ENCODE data around the gene HCFC1R1.

Gene HCFC1R1

DNA sequence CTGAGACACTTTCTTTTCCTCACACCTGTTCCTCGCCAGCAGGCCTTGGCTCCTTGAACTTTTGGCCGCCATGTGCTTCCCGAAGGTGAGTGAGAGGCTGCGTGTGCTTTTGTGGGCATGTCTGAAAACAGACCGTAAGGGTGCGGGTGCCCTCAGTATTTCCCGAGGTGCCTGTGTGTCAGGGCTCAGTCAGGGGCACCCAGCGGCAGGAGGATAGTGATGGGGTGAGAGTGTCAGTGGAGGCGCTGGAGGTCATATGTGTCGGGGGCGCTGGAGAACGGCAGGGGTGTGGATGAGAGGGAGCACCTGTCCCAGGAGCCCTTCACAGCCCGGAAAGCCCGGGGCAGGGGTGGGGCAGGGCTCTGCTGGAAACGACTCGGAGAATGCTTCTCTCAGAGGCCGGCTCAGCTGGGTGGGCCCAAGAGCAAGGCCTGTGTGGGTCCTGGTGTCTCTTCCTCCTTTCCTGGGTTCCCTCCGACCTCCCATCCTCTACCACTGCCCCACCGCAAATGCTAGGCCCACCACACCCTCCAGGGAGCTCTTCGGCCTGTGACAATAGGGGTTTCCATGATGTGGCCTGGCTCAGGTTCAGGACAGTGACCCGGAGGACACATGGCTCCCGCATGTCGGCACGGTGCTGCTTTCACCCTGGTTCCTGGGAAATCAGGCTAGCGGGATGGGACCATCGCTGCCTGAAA is 42.1 kb upstream of the HCFC1R1 start:
- TF ChIP-seq ZFX (IDR thresholded peaks at IDR 0.05), result no peak
- TF ChIP-seq, protein P1, sequence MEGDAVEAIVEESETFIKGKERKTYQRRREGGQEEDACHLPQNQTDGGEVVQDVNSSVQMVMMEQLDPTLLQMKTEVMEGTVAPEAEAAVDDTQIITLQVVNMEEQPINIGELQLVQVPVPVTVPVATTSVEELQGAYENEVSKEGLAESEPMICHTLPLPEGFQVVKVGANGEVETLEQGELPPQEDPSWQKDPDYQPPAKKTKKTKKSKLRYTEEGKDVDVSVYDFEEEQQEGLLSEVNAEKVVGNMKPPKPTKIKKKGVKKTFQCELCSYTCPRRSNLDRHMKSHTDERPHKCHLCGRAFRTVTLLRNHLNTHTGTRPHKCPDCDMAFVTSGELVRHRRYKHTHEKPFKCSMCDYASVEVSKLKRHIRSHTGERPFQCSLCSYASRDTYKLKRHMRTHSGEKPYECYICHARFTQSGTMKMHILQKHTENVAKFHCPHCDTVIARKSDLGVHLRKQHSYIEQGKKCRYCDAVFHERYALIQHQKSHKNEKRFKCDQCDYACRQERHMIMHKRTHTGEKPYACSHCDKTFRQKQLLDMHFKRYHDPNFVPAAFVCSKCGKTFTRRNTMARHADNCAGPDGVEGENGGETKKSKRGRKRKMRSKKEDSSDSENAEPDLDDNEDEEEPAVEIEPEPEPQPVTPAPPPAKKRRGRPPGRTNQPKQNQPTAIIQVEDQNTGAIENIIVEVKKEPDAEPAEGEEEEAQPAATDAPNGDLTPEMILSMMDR (conservative IDR thresholded peaks at IDR 0.05), result no peak
- no peak overlapping the region for H3K27ac ChIP-seq

DNA sequence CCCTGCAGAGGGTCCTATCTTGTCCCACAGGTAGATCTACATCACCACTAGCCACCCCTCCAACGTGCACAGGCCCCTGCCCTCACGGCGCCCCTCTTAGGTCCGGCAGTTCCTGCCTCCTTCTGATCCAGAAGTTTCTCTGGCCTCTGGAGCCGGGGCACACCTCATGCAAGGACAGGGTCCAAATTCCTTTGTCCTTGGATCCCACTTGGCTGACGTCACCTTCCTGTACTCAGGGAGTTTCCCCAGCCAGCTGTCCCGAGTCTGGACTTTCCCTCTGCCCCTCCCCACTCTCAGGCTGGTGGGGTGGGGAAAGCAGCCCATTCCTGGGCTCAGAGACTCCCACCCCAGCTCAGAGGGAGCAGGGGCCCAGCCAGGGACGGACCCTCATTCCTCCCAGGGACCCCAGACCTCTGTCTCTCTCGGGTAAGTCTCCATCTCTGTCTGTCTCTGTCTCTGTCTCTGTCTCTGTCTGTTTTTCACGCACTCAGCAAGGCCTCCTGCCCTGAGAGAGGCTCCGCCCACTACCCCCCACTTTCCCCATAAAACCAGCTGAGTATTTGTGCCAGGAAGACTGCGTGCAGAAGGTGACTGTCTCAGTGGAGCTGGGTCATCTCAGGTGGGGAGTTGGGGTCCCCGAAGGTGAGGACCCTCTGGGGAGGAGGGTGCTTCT is 41.5 kb upstream of the HCFC1R1 start, which contains the start of gene IL32:
TSS of gene IL32 (plus strand) at position 572 of the 673 bp plus-strand sequence. CDS start 172 bp downstream, outside the sequence.
- H3K27ac ChIP-seq, result no peak within 1 kb of the TSS

DNA sequence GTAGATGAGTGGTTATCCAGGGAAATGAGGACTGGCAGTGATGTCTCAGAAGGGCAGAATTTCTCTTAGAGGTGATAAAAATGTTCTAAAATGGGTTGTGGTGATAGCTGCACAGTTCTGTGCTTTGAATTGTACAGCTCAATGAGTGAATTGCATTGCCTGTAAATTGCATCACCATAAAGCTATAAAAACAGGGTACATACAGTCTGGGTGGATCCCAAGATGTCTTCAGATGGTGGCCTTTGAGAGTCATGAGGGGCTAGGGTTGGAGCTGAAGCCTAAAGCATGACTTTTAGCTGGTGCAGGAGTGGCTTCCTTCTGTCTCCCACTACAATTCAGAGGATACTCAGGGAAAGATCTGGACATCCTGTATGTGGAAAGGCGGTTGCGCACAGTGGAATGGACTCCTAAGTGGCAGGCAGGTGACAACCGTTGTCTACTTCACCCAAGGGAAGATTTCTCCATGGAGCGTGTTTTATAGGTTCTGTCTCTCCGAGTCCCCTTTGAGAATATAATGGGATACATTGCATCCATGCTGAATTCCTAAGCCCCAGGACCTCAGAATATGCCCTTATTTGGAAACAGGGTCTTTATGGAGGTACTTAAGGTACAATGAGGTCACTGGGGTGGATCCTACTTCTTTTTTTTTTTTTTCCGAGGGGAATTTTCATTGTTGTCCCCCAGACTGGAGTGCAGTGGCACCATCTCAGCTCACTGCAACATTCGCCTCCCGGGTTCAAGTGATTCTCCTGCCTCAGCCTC is 40.1 kb upstream of the HCFC1R1 start:
- H3K27ac ChIP-seq, result no peak overlapping the region
- TF ChIP-seq ZFX (IDR thresholded peaks at IDR 0.05), result no peak
- TF ChIP-seq, protein P1 (conservative IDR thresholded peaks at IDR 0.05), result no peak

More for the DNA sequence above, 41.5 kb upstream of the HCFC1R1 start, which contains the start of gene IL32:
- no peak for TF ChIP-seq ZFX (IDR thresholded peaks at IDR 0.05)

DNA sequence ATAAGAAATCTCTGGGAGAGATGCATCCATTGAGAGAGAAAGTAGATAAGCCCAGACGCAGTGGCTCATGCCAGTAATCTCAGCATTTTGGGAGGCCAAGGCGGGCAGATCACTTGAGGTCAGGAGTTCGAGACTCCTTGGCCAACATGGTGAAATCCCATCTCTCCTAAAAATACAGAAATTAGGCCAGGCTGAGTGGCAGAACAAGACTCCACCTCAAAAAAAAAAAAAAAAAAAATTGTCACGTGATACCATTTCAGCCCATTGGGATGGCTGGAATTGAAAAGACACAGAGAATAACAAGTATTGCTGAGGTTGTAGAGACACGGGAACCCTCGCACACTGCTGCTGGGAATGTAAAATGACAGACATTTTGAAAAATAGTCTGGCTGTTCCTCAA is 38.8 kb upstream of the HCFC1R1 start:
- no peak overlapping the region for H3K27ac ChIP-seq
- TF ChIP-seq, protein P1 (conservative IDR thresholded peaks at IDR 0.05), result no peak
- TF ChIP-seq ZFX (IDR thresholded peaks at IDR 0.05), result no peak

DNA sequence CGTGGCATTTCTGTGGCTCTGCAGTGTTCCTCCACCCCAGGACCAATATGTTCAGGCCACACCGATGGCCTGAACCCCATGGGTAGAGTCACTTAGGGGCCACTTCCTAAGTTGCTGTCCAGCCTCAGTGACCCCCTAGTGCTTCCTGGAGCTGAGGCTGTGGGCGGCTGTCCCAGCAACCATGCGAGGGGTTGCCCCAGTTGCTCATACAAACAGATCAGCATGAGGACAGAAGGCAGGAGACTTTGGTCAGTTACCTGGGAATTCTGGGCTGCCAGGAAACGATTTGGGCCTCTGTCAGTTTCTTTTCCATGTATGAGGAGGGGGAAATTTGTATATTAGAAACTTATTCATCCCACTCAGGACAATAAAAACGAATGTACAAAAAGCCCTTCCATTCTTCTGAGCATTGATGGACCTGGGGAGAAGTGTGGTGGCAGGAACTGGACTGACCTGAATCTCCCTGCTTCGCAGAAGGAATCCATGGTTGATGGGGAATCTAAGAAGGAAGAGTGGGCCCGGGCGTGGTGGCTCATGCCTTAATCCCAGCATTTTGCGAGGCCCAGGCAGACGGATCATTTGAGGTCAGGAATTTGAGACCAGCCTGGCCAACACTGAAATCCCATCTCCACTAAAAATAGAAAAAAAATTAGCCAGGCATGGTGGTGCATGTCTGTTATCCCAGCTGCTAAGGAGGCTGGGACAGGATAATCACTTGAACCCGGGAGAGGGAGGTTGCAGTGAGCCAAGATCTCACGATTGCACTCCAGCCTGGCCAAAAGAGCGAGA is 36.8 kb upstream of the HCFC1R1 start:
- no peak overlapping the region for H3K27ac ChIP-seq
- no peak for TF ChIP-seq ZFX (IDR thresholded peaks at IDR 0.05)
- TF ChIP-seq, protein P1 (conservative IDR thresholded peaks at IDR 0.05), result no peak

DNA sequence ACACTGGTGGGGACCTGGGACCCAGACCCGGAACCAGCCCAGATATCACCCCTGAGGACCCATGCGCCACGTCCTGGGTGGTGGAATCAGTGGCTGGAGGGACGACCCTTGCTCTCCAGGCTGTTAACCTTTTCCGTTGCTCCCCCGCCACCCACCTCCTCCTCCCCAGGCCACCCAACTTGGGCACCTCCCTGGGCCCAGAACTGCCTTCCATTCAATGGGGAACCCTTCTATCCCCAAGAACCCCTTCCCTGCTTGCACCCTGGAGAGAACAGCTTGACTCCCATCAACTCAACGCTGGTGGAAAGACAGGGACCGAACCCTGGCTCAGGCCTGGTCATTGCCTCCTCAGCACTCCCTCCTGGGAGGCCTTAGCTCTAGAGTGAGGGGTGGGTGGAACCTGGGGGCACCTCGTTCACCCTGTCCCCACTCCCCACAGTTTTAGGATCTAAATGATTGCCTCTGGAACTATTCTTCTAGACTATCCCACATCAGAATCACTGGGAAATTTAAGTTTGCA is 36.0 kb upstream of the HCFC1R1 start:
- no peak for TF ChIP-seq ZFX (IDR thresholded peaks at IDR 0.05)
- TF ChIP-seq, protein P1 (conservative IDR thresholded peaks at IDR 0.05), result no peak
- H3K27ac ChIP-seq, result peak overlapping the region; percentile 88

Data from C4-2B (cell line).